ENCODE results near the gene C2orf49.

- TF ChIP-seq ZFP3 (CRISPR knock-in tag; IDR thresholded peaks at IDR 0.05) (no peak), CSRNP3 (CRISPR knock-in tag; IDR thresholded peaks at IDR 0.05) (no peak), RARB (CRISPR knock-in tag; IDR thresholded peaks at IDR 0.05) (no peak), ARNTL (CRISPR knock-in tag; IDR thresholded peaks at IDR 0.05; ENCODE audit: borderline replicate concordance, low read depth) (no peak), CREB5 (CRISPR knock-in tag; IDR thresholded peaks at IDR 0.05; ENCODE audit: low read depth) (no peak), POU6F1 (CRISPR knock-in tag; IDR thresholded peaks at IDR 0.05; ENCODE audit: borderline replicate concordance, low read depth) (no peak), ZNF565 (CRISPR knock-in tag; conservative IDR thresholded peaks at IDR 0.05; ENCODE audit: low read depth) (no peak), PPARA (CRISPR knock-in tag; IDR thresholded peaks at IDR 0.05; ENCODE audit: borderline replicate concordance) (no peak), TOX (CRISPR knock-in tag; IDR thresholded peaks at IDR 0.05; ENCODE audit: borderline replicate concordance) (no peak), OSR1 (CRISPR knock-in tag; IDR thresholded peaks at IDR 0.05) (no peak)
These were observed 41.2 kb upstream of the C2orf49 start for GRCh38 chr2:105296017-105296611.

All from SK-N-SH treated with all-trans-retinoic acid at 6 μM for 48 hours (cell line).